Colonic mucosa (tissue), 4 donors: Measurements from ENCODE around the gene BMP7. TPM values are rescaled to one million over a fixed set of nuclear protein-coding genes. Genes with fewer than 3 reads are reported as not detected.

ENCODE experiments used
- DNase-seq: peaks from one replicate; pipeline ENCODE4 v3.0.0-alpha.2; 2020
- H3K27ac ChIP-seq: fragments of 200-600 bp; one replicate; pipeline ENCODE4 v1.8.0; 2021
- H3K27me3 ChIP-seq: fragments of 200-600 bp; one replicate; pipeline ENCODE4 v1.8.0; 2021
- H3K36me3 ChIP-seq: fragments of 200-600 bp; one replicate; pipeline ENCODE4 v1.8.0; 2021
- H3K4me1 ChIP-seq: fragments of 200-600 bp; one replicate; pipeline ENCODE4 v1.8.0; 2021; ENCODE audit warnings: mild to moderate bottlenecking
- H3K4me3 ChIP-seq: fragments of 200-600 bp; one replicate; pipeline ENCODE4 v1.8.0; 2021
- H3K9ac ChIP-seq, 2 donors: one replicate each; pipeline ENCODE4 v1.7.0; 2013; ENCODE audit warnings: control low read depth in 2 of 2, low read depth in 2 of 2, low read length in 2 of 2
- H3K9me3 ChIP-seq: fragments of 200-600 bp; one replicate; pipeline ENCODE4 v1.8.0; 2021
- CTCF ChIP-seq: fragments of 200-600 bp; IDR thresholded peaks from one replicate; pipeline ENCODE4 v1.8.0; 2022; ENCODE audit warnings: antibody characterized with exemption, mild to moderate bottlenecking
- intact Hi-C: fragments of 100-400 bp; cut with DNase I; formaldehyde crosslinking; loops from one replicate; pipeline ENCODE4 v1.14.1; 2022
- total RNA-seq, 2 donors: library from RNA; stranded (reverse); fragmentation: NEBNext Ultra II Directional in 1 of 2; extraction: Animal tissue kit (Norgen Biotek cat#: 25700) in 1 of 2; gene quantifications; one replicate each; pipeline ENCODE4 v1.2.1, GENCODE V29; 2021
- donor health status: healthy.
- donor health status: DM: no; HTN: no; CAD: no.
- donor health status: DM: no; HTN: no; CAD: no.

Gene BMP7
- total RNA-seq, 2 donors from 2014 or later: 1.3 to 3.2 TPM

GRCh38 chr20:57131601-57132391, 134.6 kb downstream of the BMP7 start:
- Histone ChIP-seq H3K9me3 (no peaks in the 10 kb centered on the region), H3K36me3 (no peaks in the 10 kb centered on the region), H3K4me3 (no peak overlapping the region), H3K27ac (no peak overlapping the region), H3K9ac (no peak overlapping the region), H3K27me3 (no peaks in the 10 kb centered on the region), H3K4me1 (no peaks in the 10 kb centered on the region)
- intact Hi-C loops: no loop called here
- DNase-seq: no peak
- no peak for TF ChIP-seq CTCF

- Histone ChIP-seq H3K27me3 (no peaks in the 10 kb centered on the region), H3K36me3 (no peaks in the 10 kb centered on the region), H3K9ac (no peak overlapping the region), H3K27ac (no peak overlapping the region), H3K9me3 (no peaks in the 10 kb centered on the region), H3K4me3 (no peak overlapping the region), H3K4me1 (no peaks in the 10 kb centered on the region)
- intact Hi-C loops: no loop called here
- no peak for DNase-seq
- TF ChIP-seq CTCF: no peak
Observed at GRCh38 chr20:57131077-57131476, 135.4 kb downstream of the BMP7 start.

DNA sequence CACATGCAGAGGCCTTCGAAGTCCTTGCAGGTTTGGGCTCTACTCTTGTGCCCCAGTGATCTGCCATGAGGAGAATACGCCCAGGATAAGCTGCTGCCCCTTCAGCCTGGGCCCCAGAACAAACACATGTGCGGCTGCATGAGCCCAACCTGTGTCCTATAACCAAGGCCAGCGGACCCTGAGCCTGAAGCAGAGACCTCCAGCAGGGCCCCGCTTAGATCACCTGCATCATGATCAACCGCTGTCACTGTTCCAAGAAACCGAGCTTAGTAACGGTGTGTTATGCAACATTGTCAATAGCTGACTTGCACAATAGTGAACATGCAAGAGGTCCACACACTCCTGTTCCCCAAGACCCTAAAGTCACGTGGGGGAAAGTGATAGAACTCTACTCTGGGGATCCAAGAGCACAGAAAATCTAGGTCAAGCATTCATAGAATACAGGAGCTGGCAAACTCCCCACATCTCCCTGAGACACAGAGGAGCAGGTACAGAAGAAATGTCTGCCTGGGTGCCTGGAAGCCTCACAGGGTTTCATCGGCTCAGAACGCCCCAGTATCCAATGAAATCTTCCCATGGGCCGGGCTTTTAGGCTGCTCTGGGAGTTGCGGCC, 136.2 kb downstream of the BMP7 start:
- no peak for TF ChIP-seq CTCF
- Histone ChIP-seq H3K27me3 (no peaks in the 10 kb centered on the region), H3K27ac (no peak overlapping the region), H3K4me1 (no peaks in the 10 kb centered on the region), H3K9me3 (no peaks in the 10 kb centered on the region), H3K36me3 (no peaks in the 10 kb centered on the region), H3K9ac (no peak overlapping the region), H3K4me3 (no peak overlapping the region)
- DNase-seq: no peak
- intact Hi-C loops: no loop called here

- intact Hi-C loops: no loop called here
Observed at GRCh38 chr20:57129303-57129702, 137.1 kb downstream of the BMP7 start.

More at GRCh38 chr20:57129303-57129702, 137.1 kb downstream of the BMP7 start:
- Histone ChIP-seq H3K36me3 (no peaks in the 10 kb centered on the region), H3K27me3 (no peaks in the 10 kb centered on the region), H3K9me3 (no peaks in the 10 kb centered on the region), H3K9ac (no peak overlapping the region), H3K4me1 (no peaks in the 10 kb centered on the region), H3K27ac (no peak overlapping the region), H3K4me3 (no peak overlapping the region)
- no peak for DNase-seq
- no peak for TF ChIP-seq CTCF
